ENCODE measurements around the gene CYLC2.

CYLC2 gene

DNA sequence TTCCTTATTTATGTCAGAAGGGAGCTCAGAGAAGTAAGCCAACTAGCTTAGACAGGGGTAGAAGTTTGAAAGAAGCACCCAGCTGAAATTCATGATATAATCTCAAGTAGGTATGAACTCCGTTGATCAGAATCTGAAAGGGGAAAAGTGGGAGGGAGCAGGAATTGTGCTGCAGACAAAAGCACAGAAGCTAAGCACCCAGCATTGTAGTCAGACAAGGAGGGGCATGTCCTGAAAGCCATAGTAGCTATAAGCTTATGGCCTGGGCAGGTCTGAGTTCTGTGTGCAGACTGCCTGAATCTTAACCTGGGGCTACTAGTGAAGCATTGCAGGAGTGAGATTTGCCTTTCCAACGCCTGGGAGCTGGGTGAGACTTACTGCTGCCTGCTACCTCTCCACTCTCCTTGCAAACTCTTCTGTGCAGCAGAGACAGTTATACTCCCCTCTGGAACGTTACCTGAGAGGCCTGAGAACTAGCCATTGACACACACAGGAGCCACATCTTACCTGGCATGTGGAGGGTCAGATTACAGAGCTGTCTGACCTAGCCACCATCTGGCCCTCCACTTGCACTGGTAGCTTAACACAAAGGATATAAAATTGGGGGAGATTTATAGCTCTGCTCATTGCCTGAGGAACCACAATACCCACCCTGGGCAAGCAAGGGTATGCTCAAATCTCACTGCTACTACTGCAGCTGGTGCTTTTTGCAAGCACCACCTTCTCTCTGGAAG is 9.8 kb upstream of the CYLC2 start:
- TF ChIP-seq, protein P1, sequence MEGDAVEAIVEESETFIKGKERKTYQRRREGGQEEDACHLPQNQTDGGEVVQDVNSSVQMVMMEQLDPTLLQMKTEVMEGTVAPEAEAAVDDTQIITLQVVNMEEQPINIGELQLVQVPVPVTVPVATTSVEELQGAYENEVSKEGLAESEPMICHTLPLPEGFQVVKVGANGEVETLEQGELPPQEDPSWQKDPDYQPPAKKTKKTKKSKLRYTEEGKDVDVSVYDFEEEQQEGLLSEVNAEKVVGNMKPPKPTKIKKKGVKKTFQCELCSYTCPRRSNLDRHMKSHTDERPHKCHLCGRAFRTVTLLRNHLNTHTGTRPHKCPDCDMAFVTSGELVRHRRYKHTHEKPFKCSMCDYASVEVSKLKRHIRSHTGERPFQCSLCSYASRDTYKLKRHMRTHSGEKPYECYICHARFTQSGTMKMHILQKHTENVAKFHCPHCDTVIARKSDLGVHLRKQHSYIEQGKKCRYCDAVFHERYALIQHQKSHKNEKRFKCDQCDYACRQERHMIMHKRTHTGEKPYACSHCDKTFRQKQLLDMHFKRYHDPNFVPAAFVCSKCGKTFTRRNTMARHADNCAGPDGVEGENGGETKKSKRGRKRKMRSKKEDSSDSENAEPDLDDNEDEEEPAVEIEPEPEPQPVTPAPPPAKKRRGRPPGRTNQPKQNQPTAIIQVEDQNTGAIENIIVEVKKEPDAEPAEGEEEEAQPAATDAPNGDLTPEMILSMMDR (IDR thresholded peaks at IDR 0.05; ENCODE audit: low read depth, low read length, poor library complexity, severe bottlenecking) = no peak
- no peak for TF ChIP-seq EZH2phosphoT487 (IDR thresholded peaks at IDR 0.05; ENCODE audit: borderline replicate concordance, low read length)
- Histone ChIP-seq H4K20me1 (ENCODE audit: control insufficient read depth, insufficient read depth, low read depth, low read length) (no peaks in the 10 kb centered on the region), H3K4me1 (ENCODE audit: control insufficient read depth, low read length) (no peaks in the 10 kb centered on the region), H3K27me3 (ENCODE audit: control insufficient read depth, low read length) (no peaks in the 10 kb centered on the region), H3K36me3 (ENCODE audit: control insufficient read depth, low read length) (no peaks in the 10 kb centered on the region), H3K79me2 (ENCODE audit: control insufficient read depth, low read length) (no peaks in the 10 kb centered on the region), H3K27ac (ENCODE audit: low read depth, low read length) (no peak overlapping the region), H3K9me3 (ENCODE audit: control insufficient read depth, insufficient read depth, low read length) (no peaks in the 10 kb centered on the region), H3F3A (ENCODE audit: control insufficient read depth, insufficient read depth) (no peaks in the 10 kb centered on the region), H3K4me2 (ENCODE audit: low read length) (no peak overlapping the region), H3K4me3 (ENCODE audit: low read length) (no peak overlapping the region), H3K9me2 (replicated peaks; ENCODE audit: control insufficient read depth, low read length) (no peaks in the 10 kb centered on the region)

DNA sequence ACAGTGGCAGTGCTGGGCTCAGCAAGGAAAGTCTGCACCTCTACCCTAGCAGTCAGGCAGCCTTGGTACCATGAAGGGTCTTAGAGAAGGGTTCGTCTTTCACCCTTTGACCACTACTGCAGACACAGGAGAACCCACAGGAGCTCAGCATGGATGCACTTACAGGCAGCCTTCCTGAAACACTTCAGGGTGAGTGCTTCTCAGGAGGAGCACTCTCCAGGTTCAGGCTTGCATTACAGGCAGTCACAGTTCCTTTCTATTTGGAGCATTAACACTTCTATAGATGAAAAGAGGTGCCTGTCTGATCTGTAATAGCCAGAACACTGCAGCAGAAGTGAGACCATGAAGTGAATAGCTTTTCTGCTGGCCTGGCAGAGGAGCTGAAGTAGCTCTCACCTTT is 8.7 kb upstream of the CYLC2 start:
- no peak for TF ChIP-seq EZH2phosphoT487 (IDR thresholded peaks at IDR 0.05; ENCODE audit: borderline replicate concordance, low read length)
- TF ChIP-seq, protein P1 (IDR thresholded peaks at IDR 0.05; ENCODE audit: low read depth, low read length, poor library complexity, severe bottlenecking) = no peak
- Histone ChIP-seq H4K20me1 (ENCODE audit: control insufficient read depth, insufficient read depth, low read depth, low read length) (no peaks in the 10 kb centered on the region), H3K36me3 (ENCODE audit: control insufficient read depth, low read length) (no peaks in the 10 kb centered on the region), H3K9me3 (ENCODE audit: control insufficient read depth, insufficient read depth, low read length) (no peaks in the 10 kb centered on the region), H3K27ac (ENCODE audit: low read depth, low read length) (no peak overlapping the region), H3F3A (ENCODE audit: control insufficient read depth, insufficient read depth) (no peaks in the 10 kb centered on the region), H3K4me1 (ENCODE audit: control insufficient read depth, low read length) (no peaks in the 10 kb centered on the region), H3K79me2 (ENCODE audit: control insufficient read depth, low read length) (no peaks in the 10 kb centered on the region), H3K4me2 (ENCODE audit: low read length) (no peak overlapping the region), H3K27me3 (ENCODE audit: control insufficient read depth, low read length) (no peaks in the 10 kb centered on the region), H3K9me2 (replicated peaks; ENCODE audit: control insufficient read depth, low read length) (no peaks in the 10 kb centered on the region), H3K4me3 (ENCODE audit: low read length) (no peak overlapping the region)

DNA sequence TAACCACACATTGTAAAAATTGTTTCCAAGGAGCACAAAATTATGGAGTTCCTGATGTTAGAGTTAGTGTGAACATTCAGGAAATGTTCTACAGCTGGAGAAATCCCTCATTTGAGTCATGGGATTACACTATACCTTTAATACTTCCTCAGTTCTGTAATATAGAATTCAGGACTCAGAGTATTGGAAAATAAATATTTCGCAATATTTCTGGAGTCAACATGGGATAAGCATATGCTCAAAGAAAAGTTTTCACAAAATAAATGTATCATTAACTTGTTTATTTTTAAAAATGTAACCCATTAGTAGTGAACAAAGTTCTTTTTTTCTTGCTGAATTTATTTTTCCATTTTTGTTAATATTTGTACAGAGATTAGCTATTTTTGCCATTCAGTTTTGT is 8.6 kb downstream of the CYLC2 start:
- Histone ChIP-seq H3K9me3 (ENCODE audit: control insufficient read depth, insufficient read depth, low read length) (no peaks in the 10 kb centered on the region), H3K9me2 (replicated peaks; ENCODE audit: control insufficient read depth, low read length) (no peaks in the 10 kb centered on the region), H4K20me1 (ENCODE audit: control insufficient read depth, insufficient read depth, low read depth, low read length) (no peaks in the 10 kb centered on the region), H3K4me1 (ENCODE audit: control insufficient read depth, low read length) (no peaks in the 10 kb centered on the region), H3K4me2 (ENCODE audit: low read length) (no peak overlapping the region), H3F3A (ENCODE audit: control insufficient read depth, insufficient read depth) (no peaks in the 10 kb centered on the region), H3K79me2 (ENCODE audit: control insufficient read depth, low read length) (no peaks in the 10 kb centered on the region), H3K27me3 (ENCODE audit: control insufficient read depth, low read length) (no peaks in the 10 kb centered on the region), H3K36me3 (ENCODE audit: control insufficient read depth, low read length) (no peaks in the 10 kb centered on the region), H3K4me3 (ENCODE audit: low read length) (no peak overlapping the region), H3K27ac (ENCODE audit: low read depth, low read length) (no peak overlapping the region)
- TF ChIP-seq, protein P1 (IDR thresholded peaks at IDR 0.05; ENCODE audit: low read depth, low read length, poor library complexity, severe bottlenecking) = no peak
- no peak for TF ChIP-seq EZH2phosphoT487 (IDR thresholded peaks at IDR 0.05; ENCODE audit: borderline replicate concordance, low read length)

Data from DOHH2 (cell line).